ENCODE measurements around the gene UGT2B11.

DNA sequence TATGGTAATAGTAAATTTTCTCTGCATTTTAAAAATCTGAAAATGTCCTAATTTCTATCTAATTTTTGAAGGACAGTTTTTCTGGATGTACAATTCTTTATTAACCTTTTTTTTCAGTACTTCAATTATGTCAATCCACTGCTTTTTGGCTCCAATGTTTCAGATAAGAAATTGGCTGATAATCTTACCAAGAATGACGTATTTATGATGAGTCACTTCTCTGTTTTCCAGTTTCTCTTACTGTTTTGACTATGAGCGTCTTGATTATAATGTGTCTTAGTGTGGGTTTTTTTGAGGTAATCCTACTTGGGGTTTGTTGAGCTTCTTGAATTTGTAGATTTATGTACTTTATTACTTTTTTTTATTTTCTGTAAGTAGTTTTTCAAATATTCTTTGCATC lies 47.2 kb downstream of the UGT2B11 start:
- TF ChIP-seq, protein P1, sequence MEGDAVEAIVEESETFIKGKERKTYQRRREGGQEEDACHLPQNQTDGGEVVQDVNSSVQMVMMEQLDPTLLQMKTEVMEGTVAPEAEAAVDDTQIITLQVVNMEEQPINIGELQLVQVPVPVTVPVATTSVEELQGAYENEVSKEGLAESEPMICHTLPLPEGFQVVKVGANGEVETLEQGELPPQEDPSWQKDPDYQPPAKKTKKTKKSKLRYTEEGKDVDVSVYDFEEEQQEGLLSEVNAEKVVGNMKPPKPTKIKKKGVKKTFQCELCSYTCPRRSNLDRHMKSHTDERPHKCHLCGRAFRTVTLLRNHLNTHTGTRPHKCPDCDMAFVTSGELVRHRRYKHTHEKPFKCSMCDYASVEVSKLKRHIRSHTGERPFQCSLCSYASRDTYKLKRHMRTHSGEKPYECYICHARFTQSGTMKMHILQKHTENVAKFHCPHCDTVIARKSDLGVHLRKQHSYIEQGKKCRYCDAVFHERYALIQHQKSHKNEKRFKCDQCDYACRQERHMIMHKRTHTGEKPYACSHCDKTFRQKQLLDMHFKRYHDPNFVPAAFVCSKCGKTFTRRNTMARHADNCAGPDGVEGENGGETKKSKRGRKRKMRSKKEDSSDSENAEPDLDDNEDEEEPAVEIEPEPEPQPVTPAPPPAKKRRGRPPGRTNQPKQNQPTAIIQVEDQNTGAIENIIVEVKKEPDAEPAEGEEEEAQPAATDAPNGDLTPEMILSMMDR (IDR thresholded peaks at IDR 0.05; ENCODE audit: insufficient read depth, low read depth, low read length), result no peak
- no peak for TF ChIP-seq EZH2 (IDR thresholded peaks at IDR 0.05; ENCODE audit: insufficient read depth, low read length)

Measured in astrocyte (in vitro differentiated cells and primary cell).